Epithelial cell of prostate (primary cell): Measurements from ENCODE around the gene CDH13.

Source experiments
- DNase-seq: peaks from one replicate; pipeline ENCODE4 v3.0.0-alpha.2; 2011; ENCODE audit warnings: low read depth, low spot score
- H3K27ac ChIP-seq: fragments of 450-650 bp; 2 replicates; pipeline ENCODE4 v1.5.1; 2017; ENCODE audit warnings: mild to moderate bottlenecking

Gene CDH13

GRCh38 chr16:82967424-82967823 lies 340.7 kb downstream of the CDH13 start:
- DNase-seq = no peak
- no peak overlapping the region for H3K27ac ChIP-seq

- no peak for DNase-seq
- H3K27ac ChIP-seq = no peak overlapping the region
These were observed 344.4 kb downstream of the CDH13 start for GRCh38 chr16:82971126-82971525.

DNA sequence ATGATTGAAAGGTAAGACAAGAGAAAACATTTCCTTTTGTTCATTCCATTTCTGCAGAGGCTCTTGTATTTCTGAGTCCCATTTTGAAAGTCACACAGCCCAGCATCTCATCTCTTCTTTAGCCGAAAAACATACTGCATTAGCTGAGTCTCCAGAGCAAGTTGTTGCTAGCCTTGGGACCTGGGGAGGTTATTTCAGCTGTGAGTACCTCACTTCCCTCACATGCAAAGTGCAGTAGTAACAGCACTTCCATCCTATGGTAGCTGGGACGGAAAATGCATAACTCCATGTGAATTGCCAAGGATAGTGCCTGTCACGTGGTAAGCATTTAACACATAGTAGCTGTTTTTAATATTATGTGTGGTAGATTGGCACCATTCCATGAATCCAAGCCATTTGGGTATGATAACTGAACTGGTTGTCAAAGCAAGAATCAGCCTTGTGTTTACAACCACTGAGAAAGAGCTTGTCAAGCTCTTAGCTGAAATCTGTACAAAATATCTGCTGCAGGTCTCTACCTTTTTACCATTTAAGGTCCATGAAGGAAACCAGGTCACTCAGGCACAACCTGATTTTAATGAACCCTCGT lies 345.7 kb downstream of the CDH13 start:
- no peak overlapping the region for H3K27ac ChIP-seq
- DNase-seq = no peak

DNA sequence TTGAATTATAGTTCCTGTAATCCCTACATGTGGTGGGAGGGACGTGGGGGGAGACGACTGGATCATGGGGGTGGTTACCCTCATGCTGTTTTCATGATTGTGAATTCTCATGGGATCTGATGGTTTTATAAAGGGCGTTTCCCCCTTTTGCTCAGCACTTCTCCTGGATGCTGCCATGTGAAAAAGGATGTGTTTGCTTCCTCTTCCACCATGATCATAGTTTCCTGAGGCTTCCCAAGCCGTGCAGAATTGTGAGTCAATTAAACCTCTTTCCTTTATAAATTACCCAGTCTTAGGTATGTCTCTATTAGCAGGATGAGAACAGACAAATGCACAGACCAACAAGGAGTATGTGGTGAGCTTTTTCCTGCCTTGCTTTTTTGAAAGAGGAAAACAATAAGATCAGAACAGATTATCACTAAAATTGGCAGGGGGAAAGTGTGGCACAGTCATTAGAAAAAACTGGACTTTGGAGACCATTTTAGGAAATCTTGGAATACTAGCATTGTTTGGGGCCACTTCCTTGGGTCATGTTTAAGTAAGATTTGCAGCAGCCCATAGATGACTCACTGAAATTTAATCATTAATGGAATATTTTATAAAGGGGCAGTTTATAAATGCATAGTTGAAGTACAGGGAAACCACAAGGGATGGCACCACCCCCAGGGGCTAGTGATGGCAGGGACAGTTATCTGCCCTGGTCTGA lies 352.8 kb downstream of the CDH13 start:
- H3K27ac ChIP-seq = no peak overlapping the region
- no peak for DNase-seq

DNA sequence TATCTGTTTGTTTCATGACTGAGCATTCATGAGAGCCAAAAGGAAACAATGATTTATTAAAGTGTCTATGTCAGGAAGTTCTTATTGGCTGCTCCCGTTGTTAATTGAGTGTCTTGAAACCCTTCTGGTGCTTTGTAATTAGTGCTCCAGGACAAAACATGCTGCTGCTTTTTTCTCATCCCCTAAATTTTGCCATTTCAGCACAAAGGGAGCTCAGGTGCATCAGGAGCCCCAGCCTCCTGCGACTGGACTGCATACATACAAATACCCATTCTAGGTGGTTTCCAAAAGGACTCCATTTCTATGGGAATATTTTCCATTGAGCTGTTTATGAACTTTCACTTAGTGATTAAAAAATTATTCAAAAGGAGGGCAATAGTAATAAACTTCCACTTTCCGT lies 354.0 kb downstream of the CDH13 start:
- DNase-seq = no peak
- no peak overlapping the region for H3K27ac ChIP-seq

- peak; percentile 10 for DNase-seq
These were observed 361.0 kb downstream of the CDH13 start for GRCh38 chr16:82987767-82988166.

GRCh38 chr16:82990155-82990554 lies 363.4 kb downstream of the CDH13 start:
- H3K27ac ChIP-seq = no peak overlapping the region

More at GRCh38 chr16:82987767-82988166, 361.0 kb downstream of the CDH13 start:
- H3K27ac ChIP-seq = no peak overlapping the region

DNA sequence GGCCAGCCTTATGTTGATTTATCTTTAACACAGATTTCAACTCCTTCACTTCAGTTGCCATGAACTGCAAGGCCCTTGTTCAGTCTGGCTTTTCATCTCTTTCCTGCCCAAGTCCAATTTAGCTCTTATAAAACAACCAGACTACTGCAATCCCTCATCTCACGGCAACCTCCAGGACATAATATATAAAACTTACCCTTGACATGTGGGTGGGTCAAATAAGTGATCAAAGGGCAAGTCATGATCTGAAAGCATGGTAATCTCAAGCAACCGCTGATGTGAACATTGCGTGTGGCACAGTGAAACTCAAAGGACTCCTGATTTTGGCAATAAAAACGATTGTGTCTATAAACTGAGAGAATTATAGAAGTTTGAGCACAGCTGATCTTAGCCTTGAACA lies 364.6 kb downstream of the CDH13 start:
- no peak overlapping the region for H3K27ac ChIP-seq
- DNase-seq = no peak

More at GRCh38 chr16:82990155-82990554, 363.4 kb downstream of the CDH13 start:
- no peak for DNase-seq

- H3K27ac ChIP-seq = no peak overlapping the region
These were observed 365.4 kb downstream of the CDH13 start for GRCh38 chr16:82991966-82992675.

GRCh38 chr16:82992786-82993185 lies 366.0 kb downstream of the CDH13 start:
- DNase-seq = no peak
- H3K27ac ChIP-seq = no peak overlapping the region

More at GRCh38 chr16:82991966-82992675, 365.4 kb downstream of the CDH13 start:
- no peak for DNase-seq

GRCh38 chr16:82993415-82993814 lies 366.6 kb downstream of the CDH13 start:
- H3K27ac ChIP-seq = no peak overlapping the region
- DNase-seq = no peak

DNA sequence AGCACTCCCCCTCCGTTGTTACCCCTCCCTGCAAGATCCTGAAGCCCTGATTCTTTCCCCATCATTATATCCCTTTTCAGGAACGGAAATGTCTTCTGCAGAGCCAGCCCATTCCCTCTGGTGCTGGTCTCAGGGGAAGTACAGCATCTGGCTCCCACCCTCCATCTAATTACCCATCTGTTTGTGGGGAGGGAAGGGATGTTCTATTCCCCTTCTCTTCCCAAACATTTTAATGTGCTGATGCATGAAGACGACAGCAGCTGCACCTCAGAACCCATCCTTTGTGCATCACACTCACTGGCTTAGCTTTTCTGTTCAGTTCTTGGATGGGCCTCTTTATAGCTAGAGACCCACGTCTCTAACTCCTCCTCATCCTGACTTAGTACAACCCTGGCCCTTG lies 367.2 kb downstream of the CDH13 start:
- H3K27ac ChIP-seq = no peak overlapping the region
- DNase-seq = no peak

GRCh38 chr16:82995286-82995923 lies 368.6 kb downstream of the CDH13 start:
- H3K27ac ChIP-seq = peak overlapping the region; percentile 24
- DNase-seq = no peak

DNA sequence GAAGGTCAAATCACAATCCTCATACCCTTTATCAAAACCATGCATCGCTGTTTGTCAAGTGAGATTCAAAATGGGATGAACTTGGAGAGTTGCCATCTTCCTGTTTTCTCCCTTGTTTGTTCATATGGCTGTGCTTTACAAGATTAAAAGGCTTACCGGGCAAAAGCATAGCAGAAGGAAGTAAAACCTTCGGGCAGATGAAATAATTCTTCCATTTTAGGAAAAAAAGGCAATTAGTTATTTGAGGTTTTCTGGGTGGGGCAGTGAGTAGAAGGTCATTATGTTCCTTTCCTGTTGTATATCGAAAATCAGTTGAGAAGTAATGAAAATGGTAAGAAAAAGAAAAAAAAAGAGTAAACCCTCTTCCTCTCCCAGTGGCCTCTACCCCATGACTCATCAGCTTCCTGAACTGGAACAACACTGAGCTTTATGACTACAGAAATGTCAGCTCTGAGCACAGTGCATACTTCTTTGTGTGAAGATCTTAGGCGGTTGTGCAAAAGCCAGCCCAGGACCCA lies 369.2 kb downstream of the CDH13 start:
- peak overlapping the region; percentile 24 for H3K27ac ChIP-seq
- peak; percentile 12 for DNase-seq

DNA sequence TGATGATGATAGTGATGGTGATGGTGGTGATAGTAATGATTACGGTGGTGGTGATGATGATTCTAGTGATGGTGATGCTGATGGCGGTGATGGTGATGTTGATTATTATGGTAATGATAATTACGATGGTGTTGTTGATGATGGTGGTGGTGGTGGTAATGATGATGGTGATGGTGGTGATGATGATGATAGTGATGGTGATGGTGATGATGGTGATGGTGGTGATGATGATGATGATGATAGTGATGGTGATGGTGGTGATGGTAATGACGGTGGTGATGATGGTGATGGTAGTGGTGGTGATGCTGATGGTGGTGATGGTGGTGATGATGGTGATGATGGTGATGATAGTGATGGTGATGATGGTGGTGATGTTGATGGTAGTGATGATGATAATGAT lies 370.0 kb downstream of the CDH13 start:
- no peak for DNase-seq
- H3K27ac ChIP-seq = no peak overlapping the region

- DNase-seq = no peak
- no peak overlapping the region for H3K27ac ChIP-seq
These were observed 372.9 kb downstream of the CDH13 start for GRCh38 chr16:82999711-83000110.

GRCh38 chr16:83002351-83003334 lies 375.9 kb downstream of the CDH13 start:
- no peak for DNase-seq

DNA sequence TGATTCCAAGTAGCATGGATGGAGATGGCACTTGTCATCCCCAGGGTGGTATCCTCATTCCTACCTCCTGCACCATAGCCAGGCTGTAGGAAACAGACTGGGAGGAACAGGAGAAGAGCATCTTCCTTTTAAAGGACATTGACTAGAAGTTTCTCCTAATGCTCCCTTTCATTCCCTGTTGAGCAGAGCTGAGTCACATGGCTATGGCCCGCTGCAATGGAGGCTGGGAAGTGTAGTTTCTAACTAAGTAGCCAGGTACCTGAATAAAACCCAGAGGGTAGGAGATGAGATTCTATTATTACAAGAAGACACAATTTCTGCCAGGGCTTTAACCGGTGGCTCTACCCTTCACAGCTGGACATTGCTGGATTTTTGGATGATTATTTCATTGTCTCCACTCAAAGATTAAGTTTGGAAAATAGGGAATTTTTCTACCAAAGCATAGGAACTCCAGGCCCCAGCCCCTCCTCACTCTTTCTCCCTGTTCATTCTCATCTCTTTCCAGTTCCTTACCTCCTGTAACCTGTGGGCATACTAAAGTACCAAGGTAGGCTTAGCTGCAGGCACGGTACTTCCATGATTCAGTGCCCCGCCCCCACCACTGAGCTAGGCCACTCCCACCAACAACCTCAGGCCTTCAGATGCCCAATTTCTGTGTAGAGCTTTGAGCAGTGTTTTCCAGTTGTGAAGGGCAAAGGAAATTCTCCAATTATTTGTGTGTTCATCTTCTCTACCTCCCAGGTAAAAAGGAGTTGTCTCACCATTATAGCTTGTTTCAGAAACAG lies 378.3 kb downstream of the CDH13 start:
- no peak overlapping the region for H3K27ac ChIP-seq
- no peak for DNase-seq

More at GRCh38 chr16:83002351-83003334, 375.9 kb downstream of the CDH13 start:
- no peak overlapping the region for H3K27ac ChIP-seq
